Measurements from ENCODE around the gene SLC22A23.

GRCh38 chr6:3396503-3397180 lies 60.2 kb downstream of the SLC22A23 start:
- TF ChIP-seq CTCF (conservative IDR thresholded peaks at IDR 0.05; ENCODE audit: low read depth in 2 of 2) (no peak), JUNB (IDR thresholded peaks at IDR 0.05; ENCODE audit: unreplicated experiment) (no peak), EZH2 (IDR thresholded peaks at IDR 0.05; ENCODE audit: low read depth, unreplicated experiment) (no peak), EZH2phosphoT487 (IDR thresholded peaks at IDR 0.05; ENCODE audit: unreplicated experiment) (no peak), ETS1 (IDR thresholded peaks at IDR 0.05) (no peak), CREB1 (CRISPR knock-in tag; IDR thresholded peaks at IDR 0.05; ENCODE audit: low read depth) (no peak), POLR2AphosphoS5 (IDR thresholded peaks at IDR 0.05; ENCODE audit: low read depth) (no peak), STAT1 (IDR thresholded peaks at IDR 0.05; ENCODE audit: unreplicated experiment) (no peak), NANOG (IDR thresholded peaks at IDR 0.05; ENCODE audit: borderline replicate concordance) (no peak), ZNF331 (CRISPR knock-in tag; IDR thresholded peaks at IDR 0.05; ENCODE audit: low read depth) (no peak), ZNF114 (CRISPR knock-in tag; IDR thresholded peaks at IDR 0.05) (no peak), ZNF462 (CRISPR knock-in tag; IDR thresholded peaks at IDR 0.05) (no peak)
- TF ChIP-seq, protein P1, sequence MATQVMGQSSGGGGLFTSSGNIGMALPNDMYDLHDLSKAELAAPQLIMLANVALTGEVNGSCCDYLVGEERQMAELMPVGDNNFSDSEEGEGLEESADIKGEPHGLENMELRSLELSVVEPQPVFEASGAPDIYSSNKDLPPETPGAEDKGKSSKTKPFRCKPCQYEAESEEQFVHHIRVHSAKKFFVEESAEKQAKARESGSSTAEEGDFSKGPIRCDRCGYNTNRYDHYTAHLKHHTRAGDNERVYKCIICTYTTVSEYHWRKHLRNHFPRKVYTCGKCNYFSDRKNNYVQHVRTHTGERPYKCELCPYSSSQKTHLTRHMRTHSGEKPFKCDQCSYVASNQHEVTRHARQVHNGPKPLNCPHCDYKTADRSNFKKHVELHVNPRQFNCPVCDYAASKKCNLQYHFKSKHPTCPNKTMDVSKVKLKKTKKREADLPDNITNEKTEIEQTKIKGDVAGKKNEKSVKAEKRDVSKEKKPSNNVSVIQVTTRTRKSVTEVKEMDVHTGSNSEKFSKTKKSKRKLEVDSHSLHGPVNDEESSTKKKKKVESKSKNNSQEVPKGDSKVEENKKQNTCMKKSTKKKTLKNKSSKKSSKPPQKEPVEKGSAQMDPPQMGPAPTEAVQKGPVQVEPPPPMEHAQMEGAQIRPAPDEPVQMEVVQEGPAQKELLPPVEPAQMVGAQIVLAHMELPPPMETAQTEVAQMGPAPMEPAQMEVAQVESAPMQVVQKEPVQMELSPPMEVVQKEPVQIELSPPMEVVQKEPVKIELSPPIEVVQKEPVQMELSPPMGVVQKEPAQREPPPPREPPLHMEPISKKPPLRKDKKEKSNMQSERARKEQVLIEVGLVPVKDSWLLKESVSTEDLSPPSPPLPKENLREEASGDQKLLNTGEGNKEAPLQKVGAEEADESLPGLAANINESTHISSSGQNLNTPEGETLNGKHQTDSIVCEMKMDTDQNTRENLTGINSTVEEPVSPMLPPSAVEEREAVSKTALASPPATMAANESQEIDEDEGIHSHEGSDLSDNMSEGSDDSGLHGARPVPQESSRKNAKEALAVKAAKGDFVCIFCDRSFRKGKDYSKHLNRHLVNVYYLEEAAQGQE (IDR thresholded peaks at IDR 0.05; ENCODE audit: unreplicated experiment) = no peak
